H1 (cell line): ENCODE measurements around the gene RARA. TPM values are rescaled to one million over a fixed set of nuclear protein-coding genes. Genes with fewer than 3 reads are reported as not detected.

Source experiments
- CTCF ChIA-PET: fragments of 300-600 bp; sonication (Branson Sonifier 250); formaldehyde crosslinking; loops from one replicate; lab custom pipeline; 2021; ENCODE audit not compliant: partially characterized antibody; lab: Charles Lee
- POLR2A ChIA-PET: fragments of 300-600 bp; sonication (Branson Sonifier 250); formaldehyde crosslinking; loops from one replicate; lab custom pipeline; 2021; ENCODE audit warnings: inconsistent platforms; ENCODE audit not compliant: partially characterized antibody; lab: Charles Lee
- DNase-seq, 2 experiments: peaks; one replicate each; pipeline versions ENCODE4 v3.0.0 to v3.0.0-alpha.2; 2010 to 2022; ENCODE audit warnings: low spot score in 2 of 2, low read depth in 1 of 2, mixed read lengths in 1 of 2
- FAIRE-seq: peaks from 2 replicates; lab custom pipeline; 2011; peaks lifted over from hg19 to GRCh38; lab: Jason Lieb, UNC
- H2AFZ ChIP-seq: 2 replicates; pipeline ENCODE4 v1.8.1; 2012; ENCODE audit warnings: low read length, inconsistent platforms
- H2AK5ac ChIP-seq: 2 replicates; pipeline ENCODE4 v1.6.1; 2013; ENCODE audit warnings: low read depth, low read length
- H2BK120ac ChIP-seq: replicated peaks from 2 replicates; pipeline ENCODE3; 2013; ENCODE audit warnings: low read depth, low read length, inconsistent platforms
- H2BK12ac ChIP-seq: 2 replicates; pipeline ENCODE4 v1.6.1; 2013; ENCODE audit warnings: low read depth, low read length
- H2BK15ac ChIP-seq: 2 replicates; pipeline ENCODE4 v1.6.1; 2013; ENCODE audit warnings: low read length
- H2BK20ac ChIP-seq: 2 replicates; pipeline ENCODE4 v1.6.1; 2013; ENCODE audit warnings: low read length
- H2BK5ac ChIP-seq: 2 replicates; pipeline ENCODE4 v1.6.1; 2013; ENCODE audit warnings: low read depth, low read length
- H3K14ac ChIP-seq: 2 replicates; pipeline ENCODE4 v1.6.1; 2013; ENCODE audit warnings: inconsistent platforms; ENCODE audit not compliant: insufficient read length
- H3K18ac ChIP-seq: 2 replicates; pipeline ENCODE4 v1.6.1; 2013; ENCODE audit warnings: low read length; ENCODE audit errors: extremely low read depth
- H3K23ac ChIP-seq: 2 replicates; pipeline ENCODE4 v1.6.1; 2013; ENCODE audit warnings: inconsistent platforms; ENCODE audit not compliant: insufficient read length
- H3K23me2 ChIP-seq: 2 replicates; pipeline ENCODE4 v1.6.1; 2013; ENCODE audit warnings: low read depth, low read length
- H3K27ac ChIP-seq: 2 replicates; pipeline ENCODE4 v1.6.1; 2011; ENCODE audit warnings: low read depth, low read length, inconsistent platforms
- H3K27me3 ChIP-seq, 4 experiments: replicated peaks in 1 of 4; 1 replicate in 1 of 4; 2 replicates in 3 of 4; pipeline versions ENCODE4 v1.6.1 to v1.8.1; 2011 to 2013; ENCODE audit warnings: low read length in 3 of 4, mild to moderate bottlenecking in 3 of 4, inconsistent platforms in 2 of 4, mixed read lengths in 2 of 4, moderate library complexity in 1 of 4; ENCODE audit not compliant: control insufficient read depth in 3 of 4, insufficient read depth in 3 of 4; ENCODE audit errors: extremely low read depth in 1 of 4
- H3K36me3 ChIP-seq, 4 experiments: 2 replicates each; pipeline versions ENCODE4 v1.6.1 to v1.8.1; 2011 to 2013; ENCODE audit warnings: mild to moderate bottlenecking in 4 of 4, low read length in 3 of 4, moderate library complexity in 2 of 4, control low read depth in 1 of 4, inconsistent platforms in 1 of 4; ENCODE audit not compliant: insufficient read depth in 4 of 4, control insufficient read depth in 2 of 4
- H3K4ac ChIP-seq: replicated peaks from 2 replicates; pipeline ENCODE3; 2013; ENCODE audit warnings: low read length, low read depth, mixed read lengths, inconsistent platforms; ENCODE audit not compliant: insufficient read length
- H3K4me1 ChIP-seq, 4 experiments: replicated peaks in 1 of 4; 1 replicate in 1 of 4; 2 replicates in 3 of 4; pipeline versions ENCODE4 v1.6.1 to v1.8.1; 2011 to 2013; ENCODE audit warnings: low read length in 3 of 4, inconsistent platforms in 2 of 4, mixed read lengths in 1 of 4; ENCODE audit not compliant: insufficient read depth in 4 of 4, control insufficient read depth in 3 of 4
- H3K4me2 ChIP-seq, 2 experiments: 2 replicates each; pipeline versions ENCODE4 v1.6.1 to v1.8.1; 2011 to 2013; ENCODE audit warnings: low read depth in 2 of 2, low read length in 2 of 2, control low read depth in 1 of 2, inconsistent platforms in 1 of 2, mild to moderate bottlenecking in 1 of 2; ENCODE audit not compliant: insufficient read depth in 1 of 2
- H3K4me3 ChIP-seq, 4 experiments: fragments of 200-600, 300-600 bp in 1 of 4; sonication (generic), shearing (Covaris generic), sonication (Bioruptor Twin) in 1 of 4; 2 replicates each; pipeline versions ENCODE4 v1.5.1 to v1.8.1; 2011 to 2016; ENCODE audit warnings: low read length in 4 of 4, low read depth in 3 of 4, control low read depth in 2 of 4, inconsistent platforms in 2 of 4, mild to moderate bottlenecking in 2 of 4, mixed read lengths in 1 of 4, moderate library complexity in 1 of 4; ENCODE audit not compliant: insufficient read depth in 2 of 4; ENCODE audit errors: extremely low read depth in 1 of 4
- H3K56ac ChIP-seq: replicated peaks from 2 replicates; pipeline ENCODE3; 2013; ENCODE audit warnings: low read depth, mild to moderate bottlenecking, mixed read lengths, low read length, inconsistent platforms; ENCODE audit not compliant: insufficient read length
- H3K79me1 ChIP-seq: 2 replicates; pipeline ENCODE4 v1.6.1; 2013; ENCODE audit warnings: low read depth, low read length, control low read depth
- H3K79me2 ChIP-seq, 2 experiments: 2 replicates each; pipeline versions ENCODE4 v1.6.1 to v1.8.1; 2012 to 2013; ENCODE audit warnings: low read length in 2 of 2, mild to moderate bottlenecking in 2 of 2, inconsistent platforms in 1 of 2; ENCODE audit not compliant: insufficient read depth in 2 of 2, control insufficient read depth in 1 of 2
- H3K9ac ChIP-seq, 4 experiments: replicated peaks in 1 of 4; 1 replicate in 1 of 4; 2 replicates in 3 of 4; pipeline versions ENCODE4 v1.6.1 to v1.8.1; 2011 to 2013; ENCODE audit warnings: low read depth in 3 of 4, low read length in 3 of 4, control low read depth in 2 of 4, mild to moderate bottlenecking in 2 of 4, moderate library complexity in 2 of 4, inconsistent platforms in 1 of 4; ENCODE audit errors: extremely low read depth in 1 of 4
- H3K9me3 ChIP-seq, 2 experiments: 2 replicates each; pipeline versions ENCODE4 v1.6.1 to v1.8.1; 2012 to 2013; ENCODE audit warnings: mild to moderate bottlenecking in 2 of 2, moderate library complexity in 2 of 2, control low read depth in 1 of 2, inconsistent platforms in 1 of 2, low read depth in 1 of 2, low read length in 1 of 2, mixed read lengths in 1 of 2; ENCODE audit not compliant: insufficient read depth in 2 of 2
- H4K20me1 ChIP-seq, 2 experiments: replicated peaks in 1 of 2; 2 replicates each; pipeline versions ENCODE3 to v1.8.1; 2011 to 2013; ENCODE audit warnings: inconsistent platforms in 2 of 2, low read length in 2 of 2, mild to moderate bottlenecking in 1 of 2; ENCODE audit not compliant: insufficient read depth in 2 of 2, control insufficient read depth in 1 of 2
- H4K5ac ChIP-seq: 2 replicates; pipeline ENCODE4 v1.6.1; 2013; ENCODE audit warnings: low read length, low read depth, mixed read lengths, inconsistent platforms; ENCODE audit not compliant: insufficient read length
- H4K8ac ChIP-seq: 2 replicates; pipeline ENCODE4 v1.8.0; 2013; ENCODE audit warnings: mild to moderate bottlenecking, moderate library complexity, low read length, inconsistent platforms; ENCODE audit not compliant: insufficient read depth; ENCODE audit errors: extremely low read depth
- H4K91ac ChIP-seq: replicated peaks from 2 replicates; pipeline ENCODE3; 2013; ENCODE audit warnings: low read length, mixed read lengths, inconsistent platforms; ENCODE audit not compliant: insufficient read length
- ASH2L ChIP-seq: fragments of 200-600, 300-600 bp; sonication (generic); IDR thresholded peaks from one replicate; pipeline ENCODE4 v1.7.1; 2017; ENCODE audit warnings: low read length
- EZH2 ChIP-seq: fragments of 200-600 bp; sonication (generic); IDR thresholded peaks from 2 replicates; pipeline ENCODE4 v1.7.1; 2012; ENCODE audit warnings: low read depth, mild to moderate bottlenecking, moderate library complexity, low read length, inconsistent platforms; ENCODE audit not compliant: severe bottlenecking
- NRF1 ChIP-seq: IDR thresholded peaks from 2 replicates; pipeline ENCODE4 v1.6.1; 2011; ENCODE audit warnings: mild to moderate bottlenecking, low read depth, low read length, improper control_type of control experiment
- RNF2 ChIP-seq: fragments of 200-900, 300-1000 bp; sonication (generic); IDR thresholded peaks from 2 replicates; pipeline ENCODE4 v1.7.1; 2016; ENCODE audit warnings: borderline replicate concordance, low read depth, mild to moderate bottlenecking, antibody characterized with exemption, low read length; ENCODE audit not compliant: poor library complexity, severe bottlenecking; ENCODE audit errors: missing control alignments
- WGBS, 2 experiments: shearing (Covaris generic) in 1 of 2; methylation state at CpG; one replicate each; pipeline versions ENCODE4 v1.1.6 to v1.1.7; 2013 to 2015; ENCODE audit warnings: low lambda C conversion rate in 2 of 2, mixed read lengths in 2 of 2, inconsistent platforms in 1 of 2, low coverage in 1 of 2, missing lambda C conversion rate in 1 of 2; ENCODE audit not compliant: insufficient replicate concordance in 2 of 2, insufficient coverage in 1 of 2, insufficient read length in 1 of 2; ENCODE audit errors: extremely low coverage in 1 of 2, missing lambda C conversion rate in 1 of 2; 5-methylcytosine and 5-hydroxymethylcytosine counted together
- polyA plus RNA-seq, 7 experiments: library from polyadenylated mRNA; depleted of rRNA in 3 of 7; stranded (reverse) in 5 of 7; unstranded in 2 of 7; fragments of >200 nt in 5 of 7; fragments of 200-250 nt in 2 of 7; gene quantifications; 1 replicate in 5 of 7; 2 replicates in 1 of 7; 4 replicates in 1 of 7; pipeline versions ENCODE4 v1.2.1 to v1.2.3, GENCODE V29; 2011 to 2013; ENCODE audit warnings: missing spikeins in 2 of 7, mixed read lengths in 2 of 7
- total RNA-seq: library from RNA; stranded (reverse); fragmentation: NEBNext Ultra II Directional; extraction: Animal tissue kit (Norgen Biotek cat#: 25700); gene quantifications from 2 replicates; pipeline ENCODE4 v1.2.1, GENCODE V29; 2021
- TF ChIP-seq, protein P1 (sequence below), 3 experiments: IDR thresholded peaks; 1 replicate in 2 of 3; 2 replicates in 1 of 3; pipeline versions ENCODE4 v1.5.1 to v1.6.1; 2011; ENCODE audit warnings: low read length in 3 of 3, mild to moderate bottlenecking in 3 of 3, inconsistent platforms in 2 of 3, low read depth in 1 of 3, moderate library complexity in 1 of 3; ENCODE audit not compliant: insufficient read depth in 1 of 3; ENCODE audit errors: control extremely low read depth in 1 of 3
- TF ChIP-seq, protein P2 (sequence below): IDR thresholded peaks from 2 replicates; pipeline ENCODE4 v1.6.1; 2011; ENCODE audit warnings: low read length, improper control_type of control experiment

The RARA gene
- total and polyA plus RNA-seq, 2 of the 8 experiments (the other 6 are each of a cell fraction or from before 2014, with no cell fraction given): 4.4 to 16.5 TPM

DNA sequence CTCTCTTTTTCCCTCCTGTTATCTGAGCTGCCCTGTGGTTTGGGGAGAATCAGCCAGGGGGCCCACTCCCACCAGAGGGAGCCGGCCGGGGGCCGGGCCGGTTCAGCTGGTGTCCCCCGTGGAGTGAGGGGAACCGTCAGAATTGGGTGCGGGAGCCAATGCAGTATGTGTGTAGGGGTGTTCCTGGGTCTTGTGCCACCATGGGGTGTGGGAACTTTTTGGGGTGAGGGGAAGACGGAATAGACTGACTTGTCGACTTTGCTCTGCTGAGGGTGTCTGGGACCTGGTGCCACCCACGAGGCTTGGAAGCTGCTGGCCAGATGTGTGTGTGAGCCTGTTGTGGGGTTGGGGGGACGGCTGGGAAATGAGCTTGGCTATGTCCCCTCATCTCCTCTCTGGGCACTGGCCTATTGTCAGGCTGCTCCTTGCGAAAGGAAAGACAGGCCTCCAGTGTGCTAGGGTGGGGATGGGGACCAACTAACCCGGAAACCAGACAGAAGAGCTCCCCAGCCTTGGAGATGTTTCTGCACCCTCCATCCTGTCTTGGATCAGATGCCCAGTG lies 9.9 kb downstream of the RARA start:
- H4K5ac ChIP-seq: no peak overlapping the region
- no peak overlapping the region for H2BK120ac ChIP-seq
- TF ChIP-seq, protein P1, sequence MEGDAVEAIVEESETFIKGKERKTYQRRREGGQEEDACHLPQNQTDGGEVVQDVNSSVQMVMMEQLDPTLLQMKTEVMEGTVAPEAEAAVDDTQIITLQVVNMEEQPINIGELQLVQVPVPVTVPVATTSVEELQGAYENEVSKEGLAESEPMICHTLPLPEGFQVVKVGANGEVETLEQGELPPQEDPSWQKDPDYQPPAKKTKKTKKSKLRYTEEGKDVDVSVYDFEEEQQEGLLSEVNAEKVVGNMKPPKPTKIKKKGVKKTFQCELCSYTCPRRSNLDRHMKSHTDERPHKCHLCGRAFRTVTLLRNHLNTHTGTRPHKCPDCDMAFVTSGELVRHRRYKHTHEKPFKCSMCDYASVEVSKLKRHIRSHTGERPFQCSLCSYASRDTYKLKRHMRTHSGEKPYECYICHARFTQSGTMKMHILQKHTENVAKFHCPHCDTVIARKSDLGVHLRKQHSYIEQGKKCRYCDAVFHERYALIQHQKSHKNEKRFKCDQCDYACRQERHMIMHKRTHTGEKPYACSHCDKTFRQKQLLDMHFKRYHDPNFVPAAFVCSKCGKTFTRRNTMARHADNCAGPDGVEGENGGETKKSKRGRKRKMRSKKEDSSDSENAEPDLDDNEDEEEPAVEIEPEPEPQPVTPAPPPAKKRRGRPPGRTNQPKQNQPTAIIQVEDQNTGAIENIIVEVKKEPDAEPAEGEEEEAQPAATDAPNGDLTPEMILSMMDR (IDR thresholded peaks at IDR 0.05; ENCODE audit: control extremely low read depth in 1 of 3, insufficient read depth in 1 of 3, low read depth in 1 of 3, low read length in 3 of 3): peak in 1 of 3 experiments; percentile 6; a peak in 1 of 4 replicates
- TF ChIP-seq, protein P2, sequence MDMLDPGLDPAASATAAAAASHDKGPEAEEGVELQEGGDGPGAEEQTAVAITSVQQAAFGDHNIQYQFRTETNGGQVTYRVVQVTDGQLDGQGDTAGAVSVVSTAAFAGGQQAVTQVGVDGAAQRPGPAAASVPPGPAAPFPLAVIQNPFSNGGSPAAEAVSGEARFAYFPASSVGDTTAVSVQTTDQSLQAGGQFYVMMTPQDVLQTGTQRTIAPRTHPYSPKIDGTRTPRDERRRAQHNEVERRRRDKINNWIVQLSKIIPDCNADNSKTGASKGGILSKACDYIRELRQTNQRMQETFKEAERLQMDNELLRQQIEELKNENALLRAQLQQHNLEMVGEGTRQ: no peak
- no peak for TF ChIP-seq NRF1
- TF ChIP-seq RNF2: no peak
- peak; percentile 14 for TF ChIP-seq EZH2
- TF ChIP-seq ASH2L: no peak
- CTCF ChIA-PET: interaction anchor here (0.9 to 39.2 kb wide), 6 partner anchors 9 to 34 kb away, joined by 4 to 1198 read pairs (median 6); partner anchors contain the start of genes GJD3 and RARA
- no peak overlapping the region for H2BK20ac ChIP-seq
- H4K8ac ChIP-seq: no peak overlapping the region
- no peak overlapping the region for H4K91ac ChIP-seq
- H3K23me2 ChIP-seq: peaks cover 18% of the 10 kb centered on the region
- POLR2A ChIA-PET: interaction anchor here (1.0 to 30.6 kb wide), 5 partner anchors 11 to 33 kb away, joined by 3 to 540 read pairs (median 3); partner anchors contain the start of genes CDC6 and RARA
- peaks cover 0 to 20% of the 10 kb centered on the region in 2 experiments; a peak in 2 of 4 replicates for H3K79me2 ChIP-seq
- no peak overlapping the region for H3K27ac ChIP-seq
- no peaks in the 10 kb centered on the region for H3K9me3 ChIP-seq
- no peaks in the 10 kb centered on the region for H3K36me3 ChIP-seq
- H3K4ac ChIP-seq: no peak overlapping the region
- H3K9ac ChIP-seq: no peak overlapping the region
- FAIRE-seq: no peak
- no peak overlapping the region for H3K18ac ChIP-seq
- H2BK5ac ChIP-seq: no peak overlapping the region
- peak overlapping the region; percentile 75 to 97 for H3K4me2 ChIP-seq
- peak overlapping the region; percentile 55 to 81 (median 71) for H3K4me3 ChIP-seq
- H3K56ac ChIP-seq: no peak overlapping the region
- no peak overlapping the region for H2AK5ac ChIP-seq
- 25% methylated on average over 13 of the region's 13 CpGs; no CpG with 5 or more reads in 1 of the 2 experiments for WGBS, 2 experiments
- H4K20me1 ChIP-seq: peaks cover 18 to 29% of the 10 kb centered on the region in 2 experiments
- peaks cover 0 to 30% (median 16%) of the 10 kb centered on the region in 4 experiments; a peak in 5 of 7 replicates for H3K27me3 ChIP-seq
- peaks cover 0 to 38% (median 28%) of the 10 kb centered on the region in 4 experiments; a peak in 6 of 7 replicates for H3K4me1 ChIP-seq
- peaks cover 11% of the 10 kb centered on the region for H3K79me1 ChIP-seq
- H2BK12ac ChIP-seq: no peak overlapping the region
- H3K23ac ChIP-seq: no peak overlapping the region
- no peak for DNase-seq
- no peak overlapping the region for H3K14ac ChIP-seq
- H2AFZ ChIP-seq: no peak overlapping the region
- peak overlapping the region; percentile 18; the same call in 1 of the 2 replicates for H2BK15ac ChIP-seq
